Gastrocnemius medialis (tissue), 4 donors: Measurements from ENCODE around the gene ELF4. TPM values are rescaled to one million over a fixed set of nuclear protein-coding genes. Genes with fewer than 3 reads are reported as not detected.

Experiments used
- ATAC-seq, 2 donors: fragments of 150-250 bp; one replicate each; pipeline ENCODE4 v1.9.1; 2016
- DNase-seq, 2 donors: peaks; one replicate each; pipeline ENCODE4 v3.0.0-alpha.2; 2019
- H3K27ac ChIP-seq, 4 donors: fragments of 200-600 bp; sonication (generic); 1 replicate in 1 of 4; 2 replicates in 3 of 4; pipeline ENCODE4 v1.5.1; 2016 to 2018; ENCODE audit warnings: mild to moderate bottlenecking in 2 of 4, moderate library complexity in 1 of 4
- H3K27me3 ChIP-seq, 3 donors: fragments of 200-600 bp; sonication (generic) in 2 of 3; 1 replicate in 1 of 3; 2 replicates in 2 of 3; pipeline versions ENCODE4 v1.5.1 to v1.6.0; 2016 to 2019; ENCODE audit warnings: mild to moderate bottlenecking in 1 of 3, moderate library complexity in 1 of 3
- H3K36me3 ChIP-seq, 2 donors: fragments of 200-600 bp; sonication (generic) in 1 of 2; one replicate each; pipeline ENCODE4 v1.5.1; 2017 to 2018
- H3K4me1 ChIP-seq, 2 donors: fragments of 200-600 bp; sonication (generic) in 1 of 2; one replicate each; pipeline ENCODE4 v1.5.1; 2016 to 2017; ENCODE audit warnings: mild to moderate bottlenecking in 2 of 2
- H3K4me3 ChIP-seq, 4 donors: fragments of 200-600 bp; sonication (generic) in 3 of 4; 1 replicate in 1 of 4; 2 replicates in 3 of 4; pipeline ENCODE4 v1.5.1; 2016 to 2019; ENCODE audit warnings: mild to moderate bottlenecking in 2 of 4
- H3K9me3 ChIP-seq, 3 donors: fragments of 200-600 bp; sonication (generic) in 2 of 3; 1 replicate in 1 of 3; 2 replicates in 2 of 3; pipeline ENCODE4 v1.5.1; 2016 to 2019
- CTCF ChIP-seq, 5 experiments: fragments of 450-650 bp in 3 of 5; fragments of 200-600 bp in 2 of 5; sonication (generic) in 2 of 5; IDR thresholded peaks in 4 of 5; conservative IDR thresholded peaks in 1 of 5; 1 replicate in 4 of 5; 2 replicates in 1 of 5; pipeline ENCODE4 v1.5.1; 2016 to 2019; ENCODE audit warnings: antibody characterized with exemption in 5 of 5, mild to moderate bottlenecking in 3 of 5, moderate library complexity in 3 of 5
- POLR2A ChIP-seq, 2 donors: fragments of 450-650 bp; IDR thresholded peaks; one replicate each; pipeline ENCODE4 v1.6.1; 2017; ENCODE audit warnings: antibody characterized with exemption in 2 of 2, mild to moderate bottlenecking in 2 of 2, moderate library complexity in 2 of 2
- in situ Hi-C, 4 donors: fragments of 200-750 bp; cut with MboI; loops; one replicate each; pipeline versions ENCODE4 v1.15.0 to v1.8.0; 2017; ENCODE audit warnings: low sequenced_read_pairs in 4 of 4
- intact Hi-C: fragments of 100-400 bp; cut with DNase I; formaldehyde crosslinking; loops from one replicate; pipeline ENCODE4 v1.15.1; 2023; ENCODE audit warnings: low total_unique reads
- total RNA-seq, 4 donors: library from RNA; depleted of rRNA; stranded (reverse); fragments of >200 nt; gene quantifications; one replicate each; pipeline versions ENCODE4 v1.1.0 to v1.2.3, GENCODE V29; 2016

The ELF4 gene
- total RNA-seq, 4 donors from 2014 or later: 0.70 to 2.3 (median 1.4) TPM

GRCh38 chrX:130136961-130137360 lies 26.7 kb upstream of the ELF4 start:
- no peak for TF ChIP-seq POLR2A (IDR thresholded peaks at IDR 0.05)
- TF ChIP-seq CTCF (IDR thresholded peaks at IDR 0.05 in 4 of 5, conservative IDR thresholded peaks at IDR 0.05 in 1 of 5): no peak
- intact Hi-C loops (no loop called here), in situ Hi-C loops (no loop called here)
- Histone ChIP-seq H3K36me3 (peaks cover 0 to 43% of the 10 kb centered on the region in 2 donors), H3K27ac (no peak overlapping the region), H3K27me3 (no peaks in the 10 kb centered on the region), H3K4me1 (no peaks in the 10 kb centered on the region), H3K4me3 (no peak overlapping the region), H3K9me3 (no peaks in the 10 kb centered on the region)
- DNase-seq (no peak), ATAC-seq (no peak)

GRCh38 chrX:130136496-130136895 lies 26.2 kb upstream of the ELF4 start:
- H3K4me3 ChIP-seq: no peak overlapping the region
- intact Hi-C loops: no loop called here
- no peaks in the 10 kb centered on the region for H3K4me1 ChIP-seq
- TF ChIP-seq CTCF (IDR thresholded peaks at IDR 0.05 in 4 of 5, conservative IDR thresholded peaks at IDR 0.05 in 1 of 5): no peak
- TF ChIP-seq POLR2A (IDR thresholded peaks at IDR 0.05): no peak
- no peaks in the 10 kb centered on the region for H3K27me3 ChIP-seq
- DNase-seq: no peak
- H3K27ac ChIP-seq: no peak overlapping the region
- in situ Hi-C loops: no loop called here
- peaks cover 0 to 47% of the 10 kb centered on the region in 2 donors for H3K36me3 ChIP-seq
- no peaks in the 10 kb centered on the region for H3K9me3 ChIP-seq
- no peak for ATAC-seq

GRCh38 chrX:130130990-130131389 lies 20.7 kb upstream of the ELF4 start:
- H3K4me3 ChIP-seq: no peak overlapping the region
- no peaks in the 10 kb centered on the region for H3K27me3 ChIP-seq
- peaks cover 0 to under 1% of the 10 kb centered on the region in 2 donors for H3K4me1 ChIP-seq
- H3K27ac ChIP-seq: no peak overlapping the region
- in situ Hi-C loops: no loop called here
- intact Hi-C loops: no loop called here
- no peak for TF ChIP-seq CTCF (IDR thresholded peaks at IDR 0.05 in 4 of 5, conservative IDR thresholded peaks at IDR 0.05 in 1 of 5)
- TF ChIP-seq POLR2A (IDR thresholded peaks at IDR 0.05): no peak
- ATAC-seq (no peak), DNase-seq (no peak)
- no peaks in the 10 kb centered on the region for H3K9me3 ChIP-seq
- H3K36me3 ChIP-seq: peaks cover 0 to 50% of the 10 kb centered on the region in 2 donors

- intact Hi-C loops: no loop called here
- H3K36me3 ChIP-seq: peaks cover 0 to 26% of the 10 kb centered on the region in 2 donors
- ATAC-seq: peak; percentile 34 to 45
Observed at GRCh38 chrX:130125091-130125874, 15.0 kb upstream of the ELF4 start.

More at GRCh38 chrX:130125091-130125874, 15.0 kb upstream of the ELF4 start:
- H3K9me3 ChIP-seq: no peaks in the 10 kb centered on the region
- peaks cover 2 to 7% of the 10 kb centered on the region in 2 donors for H3K4me1 ChIP-seq
- in situ Hi-C loops: no loop called here
- no peak overlapping the region for H3K4me3 ChIP-seq
- DNase-seq: peak in 1 of 2 donors; percentile 37
- H3K27ac ChIP-seq: peak overlapping the region; percentile 25 to 64 (median 44)
- H3K27me3 ChIP-seq: no peaks in the 10 kb centered on the region
- TF ChIP-seq POLR2A (IDR thresholded peaks at IDR 0.05): no peak
- TF ChIP-seq CTCF (IDR thresholded peaks at IDR 0.05 in 4 of 5, conservative IDR thresholded peaks at IDR 0.05 in 1 of 5): no peak
